Measurements from ENCODE around the gene DNAJC5. TPM values are rescaled to one million over a fixed set of nuclear protein-coding genes. Genes with fewer than 3 reads are reported as not detected.
"Not testable (repeated sequence)": the region's sequence is repeated elsewhere in the genome, so short reads cannot be mapped to it uniquely, and the experiment has no call there.

The DNAJC5 gene
- total RNA-seq, 2 experiments from 2014 or later = 32.1 to 32.9 TPM

GRCh38 chr20:63974402-63975200, 79.7 kb downstream of the DNAJC5 start:
- Mint-ChIP-seq H3K36me3 (peaks cover 18% of the 10 kb centered on the region), H3K4me1 (peaks cover 34% of the 10 kb centered on the region), H3K27ac (peak overlapping the region; percentile 44), H3K9me3 (no peaks in the 10 kb centered on the region), H3K4me3 (no peak overlapping the region), H3K27me3 (no peaks in the 10 kb centered on the region)
- no peak for DNase-seq

GRCh38 chr20:63976511-63976910, 81.6 kb downstream of the DNAJC5 start:
- H3K9me3 Mint-ChIP-seq, H3K27me3 Mint-ChIP-seq, DNase-seq, H3K27ac Mint-ChIP-seq: not testable (repeated sequence)
- Mint-ChIP-seq H3K36me3 (peaks cover 19% of the 10 kb centered on the region), H3K4me3 (peak overlapping the region; percentile 66), H3K4me1 (peaks cover 45% of the 10 kb centered on the region)

- peaks cover 48% of the 10 kb centered on the region for H3K4me1 Mint-ChIP-seq
- no peaks in the 10 kb centered on the region for H3K27me3 Mint-ChIP-seq
- peak overlapping the region; percentile 85 for H3K27ac Mint-ChIP-seq
- no peak for DNase-seq
- no peaks in the 10 kb centered on the region for H3K9me3 Mint-ChIP-seq
- peak overlapping the region; percentile 80 for H3K4me3 Mint-ChIP-seq
- H3K36me3 Mint-ChIP-seq = peaks cover 19% of the 10 kb centered on the region
Measured at GRCh38 chr20:63976980-63977738, 82.2 kb downstream of the DNAJC5 start.

- peaks cover 25% of the 10 kb centered on the region for H3K36me3 Mint-ChIP-seq
- no peaks in the 10 kb centered on the region for H3K27me3 Mint-ChIP-seq
Measured at GRCh38 chr20:63977739-63978276, 82.9 kb downstream of the DNAJC5 start.

GRCh38 chr20:63978319-63979228, 83.6 kb downstream of the DNAJC5 start:
- peaks cover 31% of the 10 kb centered on the region for H3K36me3 Mint-ChIP-seq
- H3K4me3 Mint-ChIP-seq = peak overlapping the region; percentile 80
- H3K9me3 Mint-ChIP-seq = no peaks in the 10 kb centered on the region
- H3K27ac Mint-ChIP-seq = peak overlapping the region; percentile 85
- H3K4me1 Mint-ChIP-seq = peaks cover 57% of the 10 kb centered on the region
- H3K27me3 Mint-ChIP-seq = no peaks in the 10 kb centered on the region
- DNase-seq = peak; percentile 80

More at GRCh38 chr20:63977739-63978276, 82.9 kb downstream of the DNAJC5 start:
- H3K4me3 Mint-ChIP-seq = peak overlapping the region; percentile 80
- no peaks in the 10 kb centered on the region for H3K9me3 Mint-ChIP-seq
- H3K27ac Mint-ChIP-seq = peak overlapping the region; percentile 85
- peak; percentile 79 for DNase-seq
- H3K4me1 Mint-ChIP-seq = peaks cover 52% of the 10 kb centered on the region

GRCh38 chr20:63979229-63979556, 84.3 kb downstream of the DNAJC5 start:
- Mint-ChIP-seq H3K4me3 (peak overlapping the region; percentile 80), H3K36me3 (peaks cover 29% of the 10 kb centered on the region), H3K9me3 (no peaks in the 10 kb centered on the region), H3K27me3 (no peaks in the 10 kb centered on the region), H3K27ac (peak overlapping the region; percentile 85), H3K4me1 (peaks cover 53% of the 10 kb centered on the region)
- DNase-seq = no peak

- H3K4me3 Mint-ChIP-seq = peak within 1 kb of the TSS; percentile 94
- peak; percentile 95 for DNase-seq
- H3K36me3 Mint-ChIP-seq = peaks cover 32% of the 10 kb centered on the region
- H3K4me1 Mint-ChIP-seq = peaks cover 56% of the 10 kb centered on the region
- no peaks in the 10 kb centered on the region for H3K27me3 Mint-ChIP-seq
- no peaks in the 10 kb centered on the region for H3K9me3 Mint-ChIP-seq
- peak within 1 kb of the TSS; percentile 97 for H3K27ac Mint-ChIP-seq
Measured at GRCh38 chr20:63979557-63980316, 84.8 kb downstream of the DNAJC5 start, which contains the start of gene SAMD10. TSS of gene SAMD10 (minus strand) at chr20:63979642. CDS start at chr20:63979467, 175 bp downstream.

- peak overlapping the region; percentile 97 for H3K27ac Mint-ChIP-seq
Measured at GRCh38 chr20:63980317-63980805, 85.4 kb downstream of the DNAJC5 start.

GRCh38 chr20:63980806-63981728, 86.1 kb downstream of the DNAJC5 start, which contains the start of gene PRPF6:
TSS of gene PRPF6 (plus strand) at chr20:63981132. CDS start at chr20:63981246, 114 bp downstream.
- Mint-ChIP-seq H3K27me3 (no peaks in the 10 kb centered on the region), H3K9me3 (no peaks in the 10 kb centered on the region), H3K36me3 (peaks cover 30% of the 10 kb centered on the region), H3K4me3 (peak within 1 kb of the TSS; percentile 94), H3K4me1 (peaks cover 55% of the 10 kb centered on the region), H3K27ac (peak within 1 kb of the TSS; percentile 97)
- DNase-seq = peak; percentile 97

More at GRCh38 chr20:63980317-63980805, 85.4 kb downstream of the DNAJC5 start:
- Mint-ChIP-seq H3K36me3 (peaks cover 31% of the 10 kb centered on the region), H3K9me3 (no peaks in the 10 kb centered on the region), H3K27me3 (no peaks in the 10 kb centered on the region), H3K4me1 (peaks cover 56% of the 10 kb centered on the region), H3K4me3 (peak overlapping the region; percentile 94)
- no peak for DNase-seq

GRCh38 chr20:63982937-63983336, 88.0 kb downstream of the DNAJC5 start:
- no peak overlapping the region for H3K27ac Mint-ChIP-seq

More at GRCh38 chr20:63982937-63983336, 88.0 kb downstream of the DNAJC5 start:
- peaks cover 38% of the 10 kb centered on the region for H3K4me1 Mint-ChIP-seq
- H3K4me3 Mint-ChIP-seq = peak overlapping the region; percentile 11
- peaks cover 22% of the 10 kb centered on the region for H3K36me3 Mint-ChIP-seq
- H3K9me3 Mint-ChIP-seq = no peaks in the 10 kb centered on the region
- H3K27me3 Mint-ChIP-seq = no peaks in the 10 kb centered on the region
- DNase-seq = no peak

Measured in activated naive CD8-positive, alpha-beta T cell treated with anti-CD3 and anti-CD28 coated beads for 36 hours (primary cell).